COLO829 (cell line): ENCODE measurements around the gene RNF123.
A peak's percentile ranks its signal among the peaks of the same experiment; 100 is the strongest.

Experiments
- DNase-seq: peaks from one replicate; pipeline ENCODE4 v3.0.0; 2012; ENCODE audit warnings: low spot score

Gene RNF123

GRCh38 chr3:49703443-49703927 lies 14.1 kb downstream of the RNF123 start:
- peak; percentile 78 for DNase-seq

DNA sequence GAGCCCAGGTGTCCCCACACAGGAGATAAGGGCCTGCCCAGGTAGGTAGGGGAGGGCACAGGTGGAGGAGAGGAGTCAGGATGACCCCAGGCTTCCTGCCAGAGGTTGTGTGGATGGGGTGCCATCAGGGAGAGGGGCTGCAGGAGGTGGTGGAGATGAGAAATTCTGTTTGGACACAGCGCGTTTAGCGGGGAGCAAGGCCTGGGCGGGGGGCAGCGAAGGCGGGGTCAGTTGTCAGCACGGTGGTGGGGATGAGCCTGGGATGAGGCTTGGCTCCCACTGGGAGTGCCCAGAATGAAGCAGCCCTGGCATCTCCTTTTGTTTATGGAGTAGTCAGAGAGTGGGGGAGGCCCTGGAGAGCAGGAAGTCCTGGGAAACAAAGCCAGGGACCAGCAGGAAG lies 14.6 kb downstream of the RNF123 start:
- DNase-seq, result no peak

DNA sequence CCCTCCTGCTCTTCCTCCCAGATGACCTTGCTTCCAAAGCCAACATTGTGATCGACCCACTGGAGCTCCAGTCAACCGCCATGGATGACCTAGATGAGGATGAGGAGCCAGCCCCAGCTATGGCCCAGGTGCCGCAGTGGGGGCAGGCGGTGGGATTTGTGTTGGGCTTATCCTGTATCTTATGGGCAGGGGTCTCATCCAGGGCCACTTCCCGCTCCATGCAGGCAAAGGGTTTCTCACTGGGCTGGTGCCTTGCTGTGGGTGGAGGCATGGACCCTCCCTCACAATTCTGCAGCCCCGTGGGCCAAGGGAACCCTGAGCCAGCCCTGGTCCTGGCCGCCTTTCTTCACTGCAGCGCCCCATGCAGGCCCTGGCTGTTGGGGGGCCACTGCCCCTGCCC lies 15.3 kb downstream of the RNF123 start:
- no peak for DNase-seq

GRCh38 chr3:49705390-49705960 lies 16.1 kb downstream of the RNF123 start:
- no peak for DNase-seq

DNA sequence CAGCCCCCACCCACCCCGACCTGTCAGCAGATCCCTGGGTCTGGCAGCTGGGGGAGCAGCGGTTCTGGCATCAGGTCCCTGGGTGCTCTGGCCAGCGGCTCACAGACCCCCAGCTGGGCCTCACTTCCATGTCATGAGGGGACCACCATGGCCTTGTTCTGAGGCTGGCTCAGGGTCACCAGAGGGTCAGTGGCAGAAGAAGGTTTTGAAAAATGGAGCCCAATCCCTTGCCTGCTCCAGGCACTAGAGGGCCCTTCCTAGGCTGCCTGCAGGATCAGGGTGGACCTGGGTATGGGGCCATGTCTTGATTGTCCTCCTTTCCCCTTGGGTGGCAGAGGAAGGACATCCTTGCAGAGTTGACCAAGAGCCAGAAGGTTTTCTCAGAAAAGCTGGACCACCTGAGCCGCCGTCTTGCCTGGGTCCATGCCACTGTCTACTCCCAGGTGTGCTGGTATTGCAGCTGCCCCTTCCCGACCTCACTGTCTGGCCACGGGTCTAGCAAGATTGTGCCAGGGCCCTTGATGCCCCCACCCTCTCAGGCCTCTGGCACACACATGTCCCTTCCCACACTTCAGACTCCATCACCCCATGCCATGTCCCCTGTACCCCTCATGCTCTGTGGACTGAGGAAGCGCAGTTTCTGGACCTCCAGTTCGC lies 17.2 kb downstream of the RNF123 start:
- DNase-seq, result no peak

- DNase-seq, result no peak
Observed at GRCh38 chr3:49707113-49707480, 17.7 kb downstream of the RNF123 start.

DNA sequence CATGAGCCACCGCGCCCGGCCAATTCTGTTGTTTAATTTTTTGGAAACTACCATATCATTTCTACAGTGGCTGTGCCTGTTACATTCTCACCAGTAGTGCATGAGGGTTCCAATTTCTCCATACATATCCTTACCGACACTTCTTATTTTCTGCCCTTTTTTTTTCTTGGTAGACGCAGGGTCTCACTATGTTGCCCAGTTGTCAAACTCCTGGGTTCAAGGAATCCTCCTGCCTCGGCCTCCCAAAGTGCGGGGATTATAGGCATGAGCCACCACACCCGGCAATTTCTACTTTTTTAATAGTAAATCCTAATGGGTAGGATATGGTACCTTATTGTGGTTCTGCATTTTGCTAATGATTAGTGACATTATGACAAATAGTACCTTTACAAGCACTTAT lies 20.5 kb downstream of the RNF123 start:
- no peak for DNase-seq

DNA sequence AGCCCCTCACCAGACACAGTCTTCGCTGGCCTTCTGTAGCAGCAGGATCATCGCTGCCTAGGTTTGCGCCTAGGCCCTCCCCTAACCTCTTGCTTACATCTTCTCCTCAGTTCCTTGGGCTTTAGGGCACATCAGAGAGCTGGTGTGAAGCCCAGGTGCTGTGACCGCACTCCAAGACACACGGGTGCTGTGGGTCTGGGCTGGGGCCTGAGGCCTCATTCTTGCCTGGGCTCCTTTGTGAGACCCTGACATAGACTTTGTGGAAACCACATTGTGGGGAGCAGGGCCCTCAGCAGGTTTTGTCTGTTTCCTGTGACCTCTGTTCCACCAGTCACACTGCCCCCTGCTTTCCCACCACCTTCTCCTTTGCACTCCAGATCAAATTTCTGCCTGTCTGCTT lies 22.1 kb downstream of the RNF123 start:
- no peak for DNase-seq

DNA sequence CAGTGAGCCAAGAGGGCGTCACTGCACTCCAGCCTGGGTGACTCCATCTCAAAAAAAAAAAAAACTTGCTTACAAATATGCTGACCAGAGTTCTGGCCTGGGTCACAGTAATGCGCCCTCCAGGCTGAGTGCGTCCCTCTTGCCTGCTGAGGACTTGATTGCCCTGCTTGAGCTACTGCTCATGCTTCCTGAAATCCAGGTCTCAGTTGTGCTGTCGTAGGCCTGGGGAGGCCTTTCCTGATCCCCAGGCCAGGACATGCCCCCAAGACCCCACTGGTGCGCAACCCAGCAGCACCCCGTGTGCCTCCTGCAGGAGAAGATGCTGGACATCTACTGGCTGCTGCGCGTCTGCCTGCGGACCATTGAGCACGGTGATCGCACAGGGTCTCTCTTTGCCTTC lies 22.8 kb downstream of the RNF123 start:
- DNase-seq, result no peak

- DNase-seq, result no peak
Observed at GRCh38 chr3:49712631-49713317, 23.4 kb downstream of the RNF123 start.

DNA sequence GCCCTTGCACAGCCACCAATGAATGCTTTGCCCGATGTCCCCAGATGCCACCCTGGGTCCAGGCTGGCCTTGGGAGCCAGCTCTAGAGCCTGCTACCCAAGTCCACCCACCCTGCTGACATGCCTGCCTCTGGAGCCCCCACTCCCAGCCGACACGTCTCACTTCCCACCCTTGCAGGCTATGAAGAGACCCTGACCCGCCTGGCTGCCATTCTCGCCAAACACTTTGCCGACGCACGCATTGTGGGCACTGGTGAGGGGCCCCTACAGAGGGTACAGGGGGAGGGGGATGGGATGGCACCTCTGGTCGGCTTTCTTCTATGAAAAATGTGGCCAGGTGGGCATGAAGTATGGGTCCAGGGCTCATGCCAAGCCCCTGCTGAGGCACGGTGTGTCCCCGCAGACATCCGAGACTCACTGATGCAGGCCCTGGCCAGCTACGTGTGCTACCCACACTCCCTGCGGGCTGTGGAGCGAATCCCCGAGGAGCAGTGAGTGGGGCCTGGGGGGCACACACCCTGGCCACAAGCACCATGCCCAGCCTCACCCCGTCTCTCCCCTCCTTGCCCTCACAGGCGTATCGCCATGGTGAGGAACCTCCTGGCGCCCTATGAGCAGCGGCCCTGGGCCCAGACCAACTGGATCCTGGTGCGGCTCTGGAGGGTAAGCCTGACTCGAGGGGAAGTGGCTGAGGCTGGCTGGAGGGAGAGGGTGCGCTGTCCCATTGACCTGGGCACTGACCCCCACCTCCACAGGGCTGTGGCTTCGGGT lies 24.2 kb downstream of the RNF123 start:
- DNase-seq, result no peak

DNA sequence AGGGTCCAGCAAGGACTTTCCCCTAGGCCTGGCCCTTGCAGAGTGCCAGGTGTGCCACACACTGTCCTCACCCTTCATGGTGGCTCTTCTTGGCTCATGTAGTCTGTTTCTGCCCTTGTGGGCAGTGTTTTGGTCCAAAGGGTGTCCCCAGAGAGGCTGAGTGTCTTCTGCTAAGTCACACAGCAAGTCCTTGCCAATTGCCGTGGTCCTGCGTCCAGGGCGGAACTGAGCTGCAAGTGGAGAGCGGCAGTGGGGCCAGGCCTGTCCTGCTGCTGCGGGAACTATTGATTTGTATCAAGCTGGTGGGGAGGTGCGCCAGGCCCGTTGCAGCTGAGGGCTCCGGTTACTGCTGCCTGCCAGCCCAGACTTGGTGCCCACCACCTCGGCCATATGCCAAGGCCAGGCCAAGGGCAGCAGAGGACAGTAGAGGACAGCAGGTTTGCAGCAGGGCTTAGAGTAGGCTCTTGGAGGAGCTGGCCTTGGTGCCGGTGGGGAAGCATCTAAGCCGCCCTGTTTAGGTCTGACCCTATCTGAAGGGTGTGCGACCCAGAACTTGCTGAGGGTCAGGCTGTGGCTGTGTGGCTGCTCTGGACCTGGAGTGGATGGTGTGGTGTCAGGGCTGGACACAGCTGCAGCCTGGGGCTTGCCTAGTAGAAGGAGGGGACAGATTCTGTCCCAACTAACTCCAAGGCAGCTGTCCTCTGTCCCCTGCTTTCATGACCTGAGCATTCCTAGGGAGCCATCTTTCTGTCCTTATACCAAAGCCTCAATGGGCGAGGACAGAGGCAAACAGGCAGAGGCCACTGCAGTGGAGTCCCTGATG lies 25.6 kb downstream of the RNF123 start:
- no peak for DNase-seq

- no peak for DNase-seq
Observed at GRCh38 chr3:49715611-49716121, 26.3 kb downstream of the RNF123 start.

GRCh38 chr3:49716169-49716568 lies 26.8 kb downstream of the RNF123 start:
- DNase-seq, result no peak

- DNase-seq, result no peak
Observed at GRCh38 chr3:49716691-49717210, 27.4 kb downstream of the RNF123 start.

GRCh38 chr3:49717211-49717958 lies 28.0 kb downstream of the RNF123 start:
- DNase-seq, result no peak

GRCh38 chr3:49717959-49718857 lies 28.9 kb downstream of the RNF123 start:
- no peak for DNase-seq

DNA sequence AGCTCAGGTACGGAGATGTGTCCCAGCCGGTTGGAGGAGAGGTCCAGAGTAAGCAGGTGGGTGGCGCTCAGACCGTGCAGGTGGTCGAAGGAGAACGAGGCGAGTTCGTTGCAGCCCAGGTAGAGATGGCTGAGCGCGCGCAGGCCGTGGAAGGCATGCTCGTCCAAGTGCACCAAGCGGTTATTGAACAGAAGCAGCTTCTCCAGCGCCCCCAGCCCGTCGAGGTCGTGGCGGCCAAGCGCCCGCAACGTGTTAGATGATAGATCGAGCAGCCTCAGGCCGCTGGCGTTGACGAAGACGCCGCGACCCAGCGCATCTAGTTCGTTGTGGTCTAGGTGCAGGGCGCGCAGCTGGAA lies 29.5 kb downstream of the RNF123 start:
- DNase-seq, result no peak

GRCh38 chr3:49719214-49719884 lies 30.0 kb downstream of the RNF123 start, which contains the start of gene AMIGO3:
Gene AMIGO3, minus strand, starts transcription at chr3:49719684. Its CDS starts 219 bp downstream, at chr3:49719465.
- DNase-seq, result peak; percentile 95
